ENCODE measurements around the gene UNC13B.

The UNC13B gene

GRCh38 chr9:35269919-35270318 is 108.1 kb downstream of the UNC13B start:
- ChIA-PET CTCF (no interaction called here), POLR2A (no interaction called here)
- TF ChIP-seq ELF4 (IDR thresholded peaks at IDR 0.05) (no peak), FOXK2 (IDR thresholded peaks at IDR 0.05) (no peak), FOXM1 (IDR thresholded peaks at IDR 0.05; ENCODE audit: borderline replicate concordance) (no peak), L3MBTL2 (conservative IDR thresholded peaks at IDR 0.05) (no peak), BHLHE40 (IDR thresholded peaks at IDR 0.05; ENCODE audit: borderline replicate concordance) (no peak), NFRKB (IDR thresholded peaks at IDR 0.05) (no peak), ZNF384 (IDR thresholded peaks at IDR 0.05) (no peak), HDGF (IDR thresholded peaks at IDR 0.05; ENCODE audit: borderline replicate concordance) (no peak), TARDBP (IDR thresholded peaks at IDR 0.05) (no peak)
- no peak for DNase-seq (ENCODE audit: extremely low spot score)

- POLR2A ChIA-PET = no interaction called here
- CTCF ChIA-PET = no interaction called here
- TF ChIP-seq FOXM1 (IDR thresholded peaks at IDR 0.05; ENCODE audit: borderline replicate concordance) (no peak), L3MBTL2 (conservative IDR thresholded peaks at IDR 0.05) (no peak), SP1 (IDR thresholded peaks at IDR 0.05) (no peak), FOXA1 (IDR thresholded peaks at IDR 0.05) (no peak), ZNF384 (IDR thresholded peaks at IDR 0.05) (no peak), ARNT (IDR thresholded peaks at IDR 0.05) (no peak), NFRKB (IDR thresholded peaks at IDR 0.05) (no peak), BHLHE40 (IDR thresholded peaks at IDR 0.05; ENCODE audit: borderline replicate concordance) (no peak), CTBP1 (IDR thresholded peaks at IDR 0.05; ENCODE audit: borderline replicate concordance) (no peak), TARDBP (IDR thresholded peaks at IDR 0.05) (no peak), FOXK2 (IDR thresholded peaks at IDR 0.05) (no peak), LEF1 (IDR thresholded peaks at IDR 0.05; ENCODE audit: borderline replicate concordance) (no peak), HDGF (IDR thresholded peaks at IDR 0.05; ENCODE audit: borderline replicate concordance) (no peak), PKNOX1 (IDR thresholded peaks at IDR 0.05) (no peak), ELF4 (IDR thresholded peaks at IDR 0.05) (no peak), SUZ12 (IDR thresholded peaks at IDR 0.05) (no peak)
- DNase-seq (ENCODE audit: extremely low spot score) = no peak
Observed at GRCh38 chr9:35271637-35272036, 109.8 kb downstream of the UNC13B start.

- no peak for TF ChIP-seq CTBP1 (IDR thresholded peaks at IDR 0.05; ENCODE audit: borderline replicate concordance)
- no peak for TF ChIP-seq FOXK2 (IDR thresholded peaks at IDR 0.05)
- no peak for TF ChIP-seq ELF4 (IDR thresholded peaks at IDR 0.05)
- TF ChIP-seq SP1 (IDR thresholded peaks at IDR 0.05) = no peak
- TF ChIP-seq FOXM1 (IDR thresholded peaks at IDR 0.05; ENCODE audit: borderline replicate concordance) = no peak
- TF ChIP-seq L3MBTL2 (conservative IDR thresholded peaks at IDR 0.05) = no peak
- TF ChIP-seq SUZ12 (IDR thresholded peaks at IDR 0.05) = no peak
- no peak for TF ChIP-seq TARDBP (IDR thresholded peaks at IDR 0.05)
- TF ChIP-seq NFRKB (IDR thresholded peaks at IDR 0.05) = no peak
- TF ChIP-seq PKNOX1 (IDR thresholded peaks at IDR 0.05) = no peak
- TF ChIP-seq LEF1 (IDR thresholded peaks at IDR 0.05; ENCODE audit: borderline replicate concordance) = no peak
- no peak for TF ChIP-seq FOXA1 (IDR thresholded peaks at IDR 0.05)
- CTCF ChIA-PET = no interaction called here
- no peak for DNase-seq (ENCODE audit: extremely low spot score)
- POLR2A ChIA-PET = no interaction called here
Observed at GRCh38 chr9:35272989-35273388, 111.2 kb downstream of the UNC13B start.

- TF ChIP-seq PKNOX1 (IDR thresholded peaks at IDR 0.05) = no peak
- TF ChIP-seq NFRKB (IDR thresholded peaks at IDR 0.05) = no peak
- TF ChIP-seq FOXK2 (IDR thresholded peaks at IDR 0.05) = no peak
- TF ChIP-seq FOXA1 (IDR thresholded peaks at IDR 0.05) = no peak
- TF ChIP-seq ZNF384 (IDR thresholded peaks at IDR 0.05) = no peak
- TF ChIP-seq HDGF (IDR thresholded peaks at IDR 0.05; ENCODE audit: borderline replicate concordance) = no peak
Observed at GRCh38 chr9:35273591-35273990, 111.8 kb downstream of the UNC13B start.

GRCh38 chr9:35274993-35275392 is 113.2 kb downstream of the UNC13B start:
- TF ChIP-seq CTBP1 (IDR thresholded peaks at IDR 0.05; ENCODE audit: borderline replicate concordance) (no peak), SP1 (IDR thresholded peaks at IDR 0.05) (no peak)
- ChIA-PET POLR2A (no interaction called here), CTCF (no interaction called here)
- no peak for DNase-seq (ENCODE audit: extremely low spot score)

More at GRCh38 chr9:35273591-35273990, 111.8 kb downstream of the UNC13B start:
- POLR2A ChIA-PET = no interaction called here
- no peak for DNase-seq (ENCODE audit: extremely low spot score)
- CTCF ChIA-PET = no interaction called here

GRCh38 chr9:35277171-35277520 is 115.3 kb downstream of the UNC13B start:
- ChIA-PET CTCF (no interaction called here), POLR2A (no interaction called here)
- no peak for DNase-seq (ENCODE audit: extremely low spot score)
- TF ChIP-seq FOXA1 (IDR thresholded peaks at IDR 0.05) (no peak), ZNF384 (IDR thresholded peaks at IDR 0.05) (no peak), SUZ12 (IDR thresholded peaks at IDR 0.05) (no peak), NFRKB (IDR thresholded peaks at IDR 0.05) (no peak), ELF4 (IDR thresholded peaks at IDR 0.05) (no peak), LEF1 (IDR thresholded peaks at IDR 0.05; ENCODE audit: borderline replicate concordance) (no peak), HDGF (IDR thresholded peaks at IDR 0.05; ENCODE audit: borderline replicate concordance) (no peak), L3MBTL2 (conservative IDR thresholded peaks at IDR 0.05) (no peak), CTBP1 (IDR thresholded peaks at IDR 0.05; ENCODE audit: borderline replicate concordance) (no peak), ARNT (IDR thresholded peaks at IDR 0.05) (no peak), PKNOX1 (IDR thresholded peaks at IDR 0.05) (no peak), SP1 (IDR thresholded peaks at IDR 0.05) (no peak), TARDBP (IDR thresholded peaks at IDR 0.05) (no peak), FOXK2 (IDR thresholded peaks at IDR 0.05) (no peak), FOXM1 (IDR thresholded peaks at IDR 0.05; ENCODE audit: borderline replicate concordance) (no peak), BHLHE40 (IDR thresholded peaks at IDR 0.05; ENCODE audit: borderline replicate concordance) (no peak)
